Left lung (tissue), 10 donors: Measurements from ENCODE around the gene GIPC2. TPM values are rescaled to one million over a fixed set of nuclear protein-coding genes. Genes with fewer than 3 reads are reported as not detected.

Experiments
- ATAC-seq: fragments of 200-7000 bp; cut with Tn5 transposase; one replicate; pipeline ENCODE4 v1.9.1; 2020; ENCODE audit warnings: moderate library complexity
- DNase-seq, 4 donors: peaks; one replicate each; pipeline ENCODE4 v3.0.0-alpha.2; 2013 to 2020
- H3K27ac ChIP-seq, 2 donors: fragments of 200-600 bp; sonication (generic) in 1 of 2; one replicate each; pipeline versions ENCODE4 v1.5.0 to v1.8.0; 2020 to 2021
- H3K27me3 ChIP-seq, 2 donors: fragments of 200-600 bp; sonication (generic) in 1 of 2; one replicate each; pipeline versions ENCODE4 v1.5.0 to v1.8.0; 2020 to 2021
- H3K36me3 ChIP-seq, 2 donors: fragments of 200-600 bp; sonication (generic) in 1 of 2; one replicate each; pipeline versions ENCODE4 v1.5.0 to v1.8.0; 2020 to 2021
- H3K4me1 ChIP-seq, 2 donors: fragments of 200-600 bp; one replicate each; pipeline ENCODE4 v1.8.0; 2021
- H3K4me3 ChIP-seq, 2 donors: fragments of 200-600 bp; sonication (generic) in 1 of 2; one replicate each; pipeline versions ENCODE4 v1.5.0 to v1.8.0; 2020 to 2021; ENCODE audit warnings: mild to moderate bottlenecking in 1 of 2
- H3K9me3 ChIP-seq, 2 donors: fragments of 200-600 bp; sonication (generic) in 1 of 2; one replicate each; pipeline versions ENCODE4 v1.5.0 to v1.8.0; 2020 to 2021
- intact Hi-C, 2 donors: fragments of 100-400 bp; cut with DNase I; formaldehyde crosslinking; loops; one replicate each; pipeline versions ENCODE4 v1.11.2 to v1.14.2; 2022
- polyA plus RNA-seq, 6 donors: library from polyadenylated mRNA; unstranded; fragments of 120-200 nt; gene quantifications; one replicate each; pipeline ENCODE4 v1.2.1, GENCODE V29; 2013; ENCODE audit not compliant: insufficient read length in 6 of 6
- total RNA-seq, 2 donors: library from RNA; stranded (reverse); fragmentation: NEBNext Ultra II Directional; extraction: Animal tissue kit (Norgen Biotek cat#: 25700); gene quantifications; one replicate each; pipeline ENCODE4 v1.2.1, GENCODE V29; 2021
- TF ChIP-seq, protein P1 (sequence below), 2 donors: fragments of 200-600 bp; sonication (generic) in 1 of 2; IDR thresholded peaks; one replicate each; pipeline versions ENCODE4 v1.5.0 to v1.8.0; 2021; ENCODE audit warnings: antibody characterized with exemption in 2 of 2
- donor health status: DM: no; HTN: yes; CAD: no.
- donor health status: DM: no; HTN: no; CAD: no.

GIPC2 gene
- total and polyA plus RNA-seq, 8 donors: 0.46 to 2.2 (median 0.83) TPM

DNA sequence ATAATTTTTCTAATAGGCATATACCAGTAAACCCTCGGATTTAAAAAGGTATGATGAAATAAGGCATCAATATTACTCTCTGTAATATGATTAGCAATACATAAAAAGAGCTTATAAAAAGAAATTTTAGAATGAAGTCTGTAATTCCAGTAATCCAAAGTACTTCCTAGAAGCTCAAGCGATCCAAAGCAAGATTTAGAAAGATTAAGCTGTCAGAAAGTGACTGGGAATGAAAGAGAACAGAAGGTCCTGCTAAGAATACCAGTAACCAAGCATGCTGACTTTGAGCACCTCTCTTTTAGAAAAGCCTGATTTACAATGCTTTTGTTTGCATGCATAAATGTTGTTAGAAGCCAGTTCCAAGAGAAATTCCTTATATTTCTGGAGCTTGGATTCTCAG is 125.1 kb downstream of the GIPC2 start:
- H3K4me1 ChIP-seq: no peaks in the 10 kb centered on the region
- no peaks in the 10 kb centered on the region for H3K36me3 ChIP-seq
- TF ChIP-seq, protein P1, sequence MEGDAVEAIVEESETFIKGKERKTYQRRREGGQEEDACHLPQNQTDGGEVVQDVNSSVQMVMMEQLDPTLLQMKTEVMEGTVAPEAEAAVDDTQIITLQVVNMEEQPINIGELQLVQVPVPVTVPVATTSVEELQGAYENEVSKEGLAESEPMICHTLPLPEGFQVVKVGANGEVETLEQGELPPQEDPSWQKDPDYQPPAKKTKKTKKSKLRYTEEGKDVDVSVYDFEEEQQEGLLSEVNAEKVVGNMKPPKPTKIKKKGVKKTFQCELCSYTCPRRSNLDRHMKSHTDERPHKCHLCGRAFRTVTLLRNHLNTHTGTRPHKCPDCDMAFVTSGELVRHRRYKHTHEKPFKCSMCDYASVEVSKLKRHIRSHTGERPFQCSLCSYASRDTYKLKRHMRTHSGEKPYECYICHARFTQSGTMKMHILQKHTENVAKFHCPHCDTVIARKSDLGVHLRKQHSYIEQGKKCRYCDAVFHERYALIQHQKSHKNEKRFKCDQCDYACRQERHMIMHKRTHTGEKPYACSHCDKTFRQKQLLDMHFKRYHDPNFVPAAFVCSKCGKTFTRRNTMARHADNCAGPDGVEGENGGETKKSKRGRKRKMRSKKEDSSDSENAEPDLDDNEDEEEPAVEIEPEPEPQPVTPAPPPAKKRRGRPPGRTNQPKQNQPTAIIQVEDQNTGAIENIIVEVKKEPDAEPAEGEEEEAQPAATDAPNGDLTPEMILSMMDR (IDR thresholded peaks at IDR 0.05): no peak
- H3K9me3 ChIP-seq: no peaks in the 10 kb centered on the region
- H3K27me3 ChIP-seq: no peaks in the 10 kb centered on the region
- DNase-seq (peak in 1 of 4 donors; percentile 2), ATAC-seq (no peak)
- H3K4me3 ChIP-seq: no peak overlapping the region
- no peak overlapping the region for H3K27ac ChIP-seq
- intact Hi-C loops: no loop called here

DNA sequence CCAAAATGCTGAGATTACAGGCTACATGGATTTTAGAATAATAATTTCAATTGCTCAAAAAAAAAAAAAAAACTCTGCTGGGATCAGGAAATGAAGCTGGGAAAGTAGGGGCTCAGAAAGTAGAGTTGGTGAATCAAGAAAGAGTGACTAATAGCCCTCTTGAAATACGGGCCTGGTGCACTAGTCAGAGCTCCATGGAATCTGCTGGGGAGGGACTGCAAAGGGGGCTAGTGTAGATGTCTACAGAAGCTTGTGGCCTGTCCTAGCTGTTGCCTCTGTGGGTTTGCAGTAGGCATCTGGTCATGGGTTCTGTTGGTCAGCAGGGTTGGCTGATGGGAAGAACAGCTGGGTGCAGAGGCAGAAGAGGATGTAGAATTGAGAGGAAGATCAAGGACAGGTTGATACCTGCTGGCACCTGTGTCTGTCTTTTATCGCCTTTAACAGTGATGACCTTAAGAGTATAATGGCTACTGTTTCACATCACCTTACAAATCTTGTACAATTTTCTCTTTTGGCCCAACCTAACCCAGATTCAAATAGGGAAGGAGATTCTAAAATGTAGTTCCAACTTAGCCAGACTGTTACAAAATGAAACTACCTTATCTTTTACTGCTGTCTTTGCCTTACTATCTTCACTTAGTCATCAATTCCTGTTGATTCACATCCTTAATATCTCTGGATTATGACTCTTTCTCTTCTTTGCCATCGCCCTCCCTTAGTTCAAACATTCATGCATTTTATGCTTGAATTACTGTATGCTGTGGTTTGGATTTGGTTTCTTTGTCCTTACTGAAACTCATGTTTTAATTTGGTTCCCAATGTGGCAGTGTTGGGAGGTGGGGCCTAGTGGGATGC is 126.2 kb downstream of the GIPC2 start:
- Histone ChIP-seq H3K4me1 (no peaks in the 10 kb centered on the region), H3K4me3 (no peak overlapping the region), H3K27me3 (no peaks in the 10 kb centered on the region), H3K36me3 (no peaks in the 10 kb centered on the region), H3K9me3 (no peaks in the 10 kb centered on the region), H3K27ac (no peak overlapping the region)
- no peak for DNase-seq
- ATAC-seq: peak; percentile 12
- intact Hi-C loops: no loop called here
- TF ChIP-seq, protein P1 (IDR thresholded peaks at IDR 0.05): no peak

DNA sequence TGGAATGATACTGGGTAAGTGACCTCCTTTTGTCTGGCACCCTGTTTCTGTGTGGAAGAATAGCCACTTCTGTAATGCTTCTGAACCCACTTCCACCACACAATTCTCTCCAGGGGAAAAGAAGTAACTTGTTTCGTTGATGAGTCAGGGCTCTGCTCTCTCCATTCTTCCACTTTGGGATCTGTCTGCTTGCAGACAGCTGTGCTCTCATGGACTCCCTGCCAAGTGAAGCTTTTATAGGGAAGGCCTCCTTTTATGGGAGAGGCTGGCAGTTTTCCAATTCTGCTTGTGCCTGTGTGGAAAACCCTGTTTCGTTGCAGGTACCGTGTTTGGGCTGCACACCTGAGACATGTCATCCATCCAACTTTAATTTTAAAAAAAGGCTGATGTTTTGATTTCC is 130.7 kb downstream of the GIPC2 start:
- ATAC-seq: no peak
- TF ChIP-seq, protein P1 (IDR thresholded peaks at IDR 0.05): no peak
- no peak overlapping the region for H3K4me3 ChIP-seq
- peak in 1 of 4 donors; percentile 2 for DNase-seq
- H3K36me3 ChIP-seq: no peaks in the 10 kb centered on the region
- intact Hi-C loops: no loop called here
- no peaks in the 10 kb centered on the region for H3K27me3 ChIP-seq
- H3K27ac ChIP-seq: no peak overlapping the region
- H3K9me3 ChIP-seq: no peaks in the 10 kb centered on the region
- no peaks in the 10 kb centered on the region for H3K4me1 ChIP-seq

DNA sequence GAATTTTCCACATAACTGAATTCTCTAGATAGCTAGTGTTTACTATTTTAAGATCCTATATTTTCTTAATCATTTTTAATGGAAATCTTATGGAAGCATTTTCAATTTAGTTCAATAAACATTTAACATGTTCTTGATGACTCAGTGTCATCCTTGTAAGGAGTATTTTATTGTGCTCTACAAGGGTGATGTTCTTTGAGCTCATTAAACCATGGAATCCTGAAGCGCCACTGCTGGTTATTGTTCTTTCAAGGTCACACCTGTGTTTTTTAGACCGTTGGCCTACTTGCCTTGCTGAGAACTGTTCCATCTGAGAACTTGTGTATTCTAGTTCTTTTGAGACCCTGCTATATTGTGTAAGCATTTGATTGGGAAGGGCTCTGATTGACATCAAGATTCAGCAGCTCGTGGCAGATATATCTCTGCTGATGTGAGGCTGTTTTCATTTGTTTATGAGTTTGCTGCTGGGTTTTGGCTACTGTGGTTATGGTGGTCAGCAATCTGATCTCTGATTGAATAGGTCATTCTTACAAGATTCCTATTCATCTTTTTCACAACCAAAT is 132.0 kb downstream of the GIPC2 start:
- no peaks in the 10 kb centered on the region for H3K36me3 ChIP-seq
- H3K27me3 ChIP-seq: no peaks in the 10 kb centered on the region
- TF ChIP-seq, protein P1 (IDR thresholded peaks at IDR 0.05): no peak
- no peaks in the 10 kb centered on the region for H3K9me3 ChIP-seq
- no peak overlapping the region for H3K4me3 ChIP-seq
- no peak overlapping the region for H3K27ac ChIP-seq
- DNase-seq: no peak
- no peaks in the 10 kb centered on the region for H3K4me1 ChIP-seq
- no peak for ATAC-seq
- intact Hi-C loops: no loop called here

DNA sequence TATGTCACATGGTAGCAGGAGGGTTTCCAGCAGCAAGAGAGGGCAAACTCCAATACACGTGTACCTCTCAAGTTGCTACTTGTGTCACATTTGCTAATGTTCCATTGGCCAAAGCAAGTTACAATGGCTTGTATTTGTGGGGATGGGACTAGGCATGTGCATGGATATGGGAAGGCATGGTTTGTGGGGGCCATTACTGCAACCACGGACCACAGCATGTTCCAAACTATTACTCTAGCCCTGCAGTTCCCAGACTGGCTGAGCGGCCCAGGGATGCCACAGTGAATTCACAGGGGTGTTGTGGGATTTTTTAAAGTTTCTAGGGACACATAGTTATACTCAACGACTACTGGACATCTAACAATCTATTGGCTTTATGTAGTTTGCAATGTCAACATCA is 133.1 kb downstream of the GIPC2 start:
- Histone ChIP-seq H3K27me3 (no peaks in the 10 kb centered on the region), H3K4me3 (no peak overlapping the region), H3K27ac (no peak overlapping the region), H3K4me1 (no peaks in the 10 kb centered on the region), H3K36me3 (no peaks in the 10 kb centered on the region), H3K9me3 (no peaks in the 10 kb centered on the region)
- TF ChIP-seq, protein P1 (IDR thresholded peaks at IDR 0.05): no peak
- no peak for DNase-seq
- intact Hi-C loops: no loop called here
- ATAC-seq: no peak
